HG02571 (cell line): Measurements from ENCODE around the gene INO80.
"Not testable (repeated sequence)": the region's sequence is repeated elsewhere in the genome, so short reads cannot be mapped to it uniquely, and the experiment has no call there.

ENCODE experiments used
- ATAC-seq: cut with Tn5 transposase; IDR thresholded peaks from one replicate; pipeline ENCODE4 v1.9.1; 2021; ENCODE audit warnings: mild to moderate bottlenecking, moderate library complexity; ENCODE audit not compliant: unreplicated experiment

INO80 gene

DNA sequence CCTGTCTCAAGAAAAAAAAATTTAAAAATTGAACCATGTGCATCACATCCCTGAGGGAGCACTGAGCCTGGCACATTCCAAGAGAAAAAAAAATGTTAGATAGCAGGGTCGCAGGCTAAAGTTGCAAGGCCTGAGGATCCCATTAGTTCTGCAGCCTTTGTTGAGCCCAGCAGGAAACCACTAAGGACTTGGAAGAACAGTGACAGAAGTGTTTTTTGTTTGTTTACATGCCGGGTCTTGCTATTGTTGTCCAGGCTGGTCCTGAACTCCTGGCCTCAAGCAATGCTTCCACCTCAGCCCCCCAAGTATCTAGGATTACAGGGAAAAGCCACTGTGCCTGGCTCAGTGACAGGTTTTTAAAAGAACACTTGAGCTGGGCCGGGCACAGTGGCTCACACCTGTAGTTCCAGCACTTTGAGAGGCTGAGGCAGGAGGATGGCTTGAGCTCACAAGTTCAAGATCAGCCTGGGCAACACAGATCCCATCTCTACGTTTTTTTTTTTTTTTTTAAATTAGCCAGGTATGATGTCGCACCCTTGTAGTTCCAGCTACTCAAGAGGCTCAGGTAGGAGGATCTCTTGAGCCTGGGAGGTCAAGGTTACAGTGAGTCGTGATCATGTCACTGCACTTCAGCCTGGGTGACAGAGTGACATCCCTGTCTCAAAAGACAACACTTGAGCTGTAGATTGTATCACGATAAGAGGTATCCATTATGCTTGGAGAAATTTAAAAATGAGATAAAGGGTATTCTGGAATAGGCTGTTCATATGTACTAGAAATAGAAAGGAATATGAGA is 147.6 kb downstream of the INO80 start:
- no peak for ATAC-seq

DNA sequence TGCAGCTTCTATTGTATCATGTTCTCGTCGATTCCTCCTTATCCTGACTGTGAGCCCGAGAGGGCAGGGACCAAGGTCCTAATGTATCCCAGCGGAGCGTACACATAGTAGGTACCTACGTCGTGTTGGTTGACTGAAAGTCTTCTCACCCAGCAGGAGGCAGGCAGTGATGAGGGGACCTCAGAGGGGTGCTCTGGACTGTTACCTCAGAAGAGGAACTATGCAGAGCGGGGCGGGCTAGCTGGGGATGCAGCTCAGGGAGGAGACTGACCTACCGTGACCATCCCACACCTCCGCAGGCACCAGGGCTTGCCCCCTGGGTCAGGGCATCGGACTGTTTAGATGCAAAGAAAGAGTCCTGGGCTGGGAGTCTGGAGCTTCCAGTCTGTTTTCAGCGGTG is 151.4 kb downstream of the INO80 start:
- no peak for ATAC-seq

DNA sequence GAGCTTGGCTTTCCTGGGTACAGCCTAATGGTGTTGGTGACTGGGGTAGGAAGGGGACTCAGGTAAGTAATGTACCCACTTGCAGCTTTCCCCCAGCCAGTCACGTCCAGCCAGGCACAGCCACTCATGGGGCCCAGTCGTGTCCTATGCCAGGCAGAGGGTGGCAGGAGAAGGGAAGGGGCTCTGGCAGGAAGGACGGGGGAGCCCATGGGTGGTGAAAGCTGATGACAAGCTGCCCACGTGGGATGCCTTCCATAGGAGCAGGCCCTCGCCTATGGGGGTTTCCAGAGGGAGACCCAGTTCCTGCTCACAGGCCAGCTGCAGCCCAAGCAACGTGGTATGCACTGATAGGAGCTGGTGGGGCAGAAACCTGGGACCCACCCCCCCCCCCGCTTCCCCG is 152.1 kb downstream of the INO80 start:
- no peak for ATAC-seq

DNA sequence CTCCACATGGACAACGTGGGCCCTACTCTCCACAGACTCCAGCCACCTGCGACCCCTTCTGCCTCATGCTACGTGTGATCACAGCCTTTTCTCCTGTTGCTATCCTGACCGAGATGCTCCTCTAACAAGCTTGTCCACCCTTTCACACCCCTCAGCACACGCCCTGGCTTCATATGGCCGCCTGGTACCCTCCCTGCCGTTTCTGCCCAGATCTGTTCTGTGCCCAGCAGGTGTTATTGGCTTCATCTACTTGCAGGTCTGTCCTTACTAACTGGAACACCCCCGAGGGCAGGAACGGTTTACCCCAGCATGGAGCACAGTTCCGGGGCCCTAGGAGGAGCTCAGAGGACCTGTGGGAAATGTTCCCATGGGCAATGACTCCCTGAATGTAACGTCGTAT is 152.9 kb downstream of the INO80 start:
- ATAC-seq, result no peak

DNA sequence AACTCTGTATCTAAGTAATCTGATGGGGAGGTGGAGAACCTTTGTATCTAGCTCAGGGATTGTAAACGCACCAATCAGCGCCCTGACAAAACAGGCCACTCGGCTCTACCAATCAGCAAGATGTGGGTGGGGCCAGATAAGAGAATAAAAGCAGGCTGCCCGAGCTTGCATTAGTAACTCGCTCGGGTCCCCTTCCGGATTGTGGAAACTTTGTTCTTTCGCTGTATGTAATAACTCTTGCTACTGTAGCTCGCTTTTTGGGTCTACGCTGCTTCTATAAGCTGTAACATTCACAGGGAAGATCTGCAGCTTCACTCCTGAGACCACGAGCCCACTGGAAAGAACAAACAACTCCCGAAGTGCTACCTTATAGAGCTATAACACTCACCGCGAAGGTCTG is 153.8 kb downstream of the INO80 start:
- not testable (repeated sequence) for ATAC-seq

DNA sequence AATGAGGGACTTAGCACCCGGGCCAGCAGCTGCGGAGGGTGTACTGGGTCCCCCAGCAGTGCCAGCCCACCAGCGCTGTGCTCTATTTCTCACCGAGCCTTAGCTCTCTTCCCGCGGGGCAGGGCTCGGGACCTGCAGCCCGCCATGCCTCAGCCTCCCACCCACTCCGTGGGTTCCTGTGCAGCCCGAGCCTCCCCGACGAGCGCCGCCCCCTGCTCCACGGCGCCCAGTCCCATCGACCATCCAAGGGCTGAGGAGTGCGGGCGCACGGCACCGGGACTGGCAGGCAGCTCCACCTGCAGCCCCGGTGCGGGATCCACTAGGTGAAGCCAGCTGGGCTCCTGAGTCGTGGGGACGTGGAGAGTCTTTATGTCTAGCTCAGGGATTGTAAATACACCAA is 154.3 kb downstream of the INO80 start:
- not testable (repeated sequence) for ATAC-seq

DNA sequence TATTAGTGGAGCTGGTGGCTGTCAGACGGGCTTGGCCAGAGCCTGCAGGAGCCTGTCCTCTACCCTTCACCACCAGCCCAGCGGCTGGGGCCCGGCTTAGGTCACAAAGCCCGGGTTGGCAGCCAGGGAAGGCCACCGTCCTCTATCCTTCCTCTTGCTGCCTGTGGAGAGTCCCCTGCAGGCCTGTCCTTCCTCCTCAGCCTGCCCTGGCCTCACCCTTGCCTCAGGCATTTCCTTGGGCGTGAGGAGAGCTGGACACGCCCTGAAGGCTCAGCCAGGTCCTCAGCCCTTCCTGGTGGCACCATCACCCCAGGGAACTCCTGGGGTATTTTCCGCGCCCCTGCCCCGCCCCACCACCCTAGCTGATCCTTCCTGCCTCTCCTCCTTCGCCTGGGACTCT is 155.2 kb downstream of the INO80 start:
- ATAC-seq, result no peak

DNA sequence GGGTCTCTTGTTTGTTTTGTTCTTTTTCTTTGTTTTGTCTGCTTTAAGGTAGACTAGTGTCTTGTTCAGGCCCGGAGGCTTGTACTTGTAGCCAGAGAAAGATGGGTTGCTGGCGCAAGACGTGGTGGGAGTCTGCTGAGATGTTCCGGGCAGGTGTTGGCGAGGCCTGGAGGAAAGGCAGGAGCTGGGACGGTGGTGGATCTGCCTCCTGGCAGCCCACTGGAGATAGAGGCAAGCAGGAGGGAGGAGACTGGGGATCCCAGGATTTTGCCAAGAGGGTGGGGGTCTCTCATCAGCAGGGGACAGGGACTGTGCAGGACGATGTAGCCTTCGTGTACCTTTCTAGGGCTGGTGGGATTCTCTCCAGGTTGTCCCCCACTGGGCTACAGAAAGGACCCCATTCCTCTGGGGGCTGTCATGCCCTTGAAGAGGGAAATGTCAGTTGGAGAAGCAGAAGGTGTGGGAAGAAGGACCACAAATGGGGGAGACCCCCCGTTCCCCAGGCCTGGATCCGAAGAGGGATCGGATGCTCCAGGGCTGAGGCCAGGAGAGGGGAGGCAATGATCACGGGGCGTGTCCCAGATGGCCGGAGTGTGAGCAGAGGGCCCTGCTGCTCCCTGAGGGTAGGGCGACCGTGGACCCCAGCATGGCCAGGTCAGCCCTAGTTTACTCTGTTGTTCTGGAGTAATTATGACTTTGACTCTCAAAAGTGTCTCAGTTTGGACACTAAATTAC is 155.8 kb downstream of the INO80 start:
- no peak for ATAC-seq

DNA sequence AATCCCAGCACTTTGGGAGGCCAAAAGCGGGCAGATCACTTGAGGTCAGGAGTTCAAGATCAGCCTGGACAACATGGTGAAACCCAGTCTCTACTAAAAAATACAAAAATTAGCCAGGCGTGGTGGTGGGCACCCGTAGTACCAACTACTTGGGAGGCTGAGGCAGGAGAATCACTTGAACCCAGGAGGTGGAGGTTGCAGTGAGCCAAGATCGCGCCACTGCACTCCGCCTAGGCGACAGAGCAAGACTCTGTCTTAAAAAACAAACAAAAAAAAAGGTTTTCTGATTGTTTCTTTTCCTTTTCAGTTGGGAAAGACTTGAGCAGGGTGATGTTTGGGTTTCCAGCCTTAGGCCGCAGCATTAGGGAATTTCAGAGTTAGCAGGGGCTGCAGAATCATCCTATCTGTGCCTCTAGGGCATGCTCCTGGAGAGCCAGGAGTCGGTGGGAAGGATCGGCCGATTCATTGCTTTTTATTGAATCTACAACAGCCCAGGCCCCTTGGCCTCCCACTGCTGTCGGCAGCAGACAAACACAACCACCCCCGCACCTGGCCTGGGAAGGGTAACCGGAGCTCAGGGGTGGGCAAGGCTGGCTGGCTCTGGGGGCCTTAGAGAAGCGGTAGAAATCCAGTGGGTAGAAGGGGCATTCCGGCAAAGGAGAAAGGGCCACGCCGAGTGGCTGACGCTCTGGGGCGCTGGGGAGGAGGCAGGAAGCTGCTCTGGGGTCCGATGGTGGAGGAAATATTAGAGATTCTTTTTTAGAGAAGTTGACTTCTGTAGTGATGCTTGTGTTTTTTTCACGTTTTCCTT is 156.5 kb downstream of the INO80 start:
- no peak for ATAC-seq

DNA sequence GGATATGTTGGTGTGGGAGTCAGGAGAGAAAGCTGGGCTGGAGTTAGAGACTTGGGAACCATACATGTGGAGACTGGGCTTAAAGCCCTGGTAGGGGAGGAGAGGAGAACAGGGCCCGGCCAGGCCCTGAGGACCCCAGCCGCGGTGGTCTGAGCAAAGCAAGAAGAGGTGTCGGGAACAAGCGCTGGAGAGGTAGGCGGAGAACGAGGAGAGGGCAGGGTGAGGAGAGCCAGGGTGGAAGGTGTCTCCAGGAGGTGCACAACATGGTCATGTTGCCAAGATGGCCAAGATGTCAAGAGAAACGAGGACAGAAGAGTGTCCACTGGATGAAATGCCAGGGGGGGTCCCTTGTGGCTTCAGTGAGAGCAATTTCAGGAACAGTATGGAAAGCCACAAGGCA is 157.4 kb downstream of the INO80 start:
- no peak for ATAC-seq

DNA sequence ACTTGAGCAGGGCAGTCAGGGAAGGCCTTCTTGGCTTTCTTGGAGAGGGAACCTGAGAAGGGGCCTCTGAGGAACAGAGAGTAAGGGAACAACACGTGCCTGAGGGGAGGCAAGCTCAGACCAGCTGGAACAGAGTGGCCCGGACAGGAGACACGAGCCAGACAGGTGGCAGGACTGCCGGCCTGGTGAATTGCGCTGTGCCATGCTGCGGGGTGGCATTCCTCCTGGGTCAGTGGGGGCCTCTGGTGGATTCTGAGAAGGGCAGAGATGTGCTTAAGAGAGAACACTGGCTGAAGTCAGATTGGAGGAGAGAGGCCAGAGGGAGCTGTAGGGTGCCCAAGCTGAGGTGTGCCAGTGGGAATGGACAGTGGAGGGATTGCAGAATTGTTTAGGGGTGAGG is 157.9 kb downstream of the INO80 start:
- ATAC-seq, result no peak

DNA sequence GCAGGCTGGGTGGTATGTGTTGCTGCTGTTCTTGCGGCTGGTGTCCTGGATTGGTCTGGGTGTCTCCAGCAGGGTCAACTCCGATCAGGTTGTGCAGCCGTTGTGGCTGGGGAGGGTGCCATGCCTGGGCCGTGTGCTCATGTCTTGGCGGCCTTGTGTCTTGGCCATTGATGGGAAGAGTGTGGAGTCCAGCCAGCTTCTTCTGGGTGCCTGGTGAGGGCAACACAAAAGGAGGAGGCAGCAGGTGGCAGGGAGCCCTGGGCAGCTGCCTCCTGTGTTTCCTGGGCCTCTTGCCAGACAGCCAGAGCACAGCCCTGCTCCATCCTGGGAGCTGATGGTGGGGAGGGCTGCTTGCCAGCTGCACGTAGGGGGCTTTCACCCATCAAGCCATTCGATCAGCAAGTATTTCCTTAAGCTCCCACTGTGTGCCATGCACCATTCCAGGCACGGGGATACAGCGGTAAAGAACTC is 158.5 kb downstream of the INO80 start:
- ATAC-seq, result no peak

DNA sequence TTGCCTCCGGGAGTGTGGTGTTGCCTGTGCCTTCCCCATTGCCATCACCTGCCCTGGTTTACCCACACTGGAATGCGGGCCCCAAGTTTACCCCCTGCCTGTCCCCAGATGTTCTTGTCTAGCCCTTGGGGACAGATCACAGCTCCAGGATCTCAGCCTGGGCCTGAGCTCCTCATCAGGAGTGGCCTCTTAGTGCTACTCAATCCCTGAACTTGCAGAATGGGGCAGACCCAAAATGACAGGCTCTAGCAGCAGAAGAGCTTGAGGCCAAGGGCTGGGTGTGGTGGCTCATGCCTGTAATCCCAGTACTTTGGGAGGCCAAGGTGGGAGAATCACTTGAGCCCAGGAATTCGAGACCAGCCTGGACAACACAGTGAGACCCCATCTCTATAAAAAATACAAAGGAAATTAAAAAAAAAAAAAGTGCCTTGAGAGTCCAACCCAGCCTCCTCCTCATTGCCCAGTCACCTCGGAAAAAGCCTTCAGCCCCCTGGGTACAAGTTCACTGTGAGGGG is 159.0 kb downstream of the INO80 start:
- ATAC-seq, result no peak

DNA sequence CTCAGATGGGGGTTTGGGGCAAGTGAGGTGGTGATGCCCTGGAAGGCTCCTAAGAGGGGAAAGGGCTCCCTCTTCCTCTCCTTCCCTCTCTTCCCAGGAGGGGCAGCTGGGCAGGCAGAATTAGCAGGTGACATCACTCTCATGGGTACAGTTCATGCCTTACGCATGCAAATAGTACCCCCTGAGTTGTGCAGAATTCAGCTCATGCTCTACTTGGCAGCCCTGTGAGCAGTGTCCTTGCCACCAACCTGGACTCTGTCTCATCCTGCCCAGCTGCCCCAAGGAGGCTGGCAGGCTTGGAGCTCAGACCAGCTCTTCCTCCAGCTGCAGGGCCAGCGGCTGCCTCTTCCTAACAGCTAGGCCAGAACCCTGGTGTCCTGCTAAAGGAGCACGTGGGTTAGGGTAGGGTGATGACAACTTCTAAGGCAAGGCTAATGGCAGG is 159.5 kb downstream of the INO80 start:
- ATAC-seq, result no peak

DNA sequence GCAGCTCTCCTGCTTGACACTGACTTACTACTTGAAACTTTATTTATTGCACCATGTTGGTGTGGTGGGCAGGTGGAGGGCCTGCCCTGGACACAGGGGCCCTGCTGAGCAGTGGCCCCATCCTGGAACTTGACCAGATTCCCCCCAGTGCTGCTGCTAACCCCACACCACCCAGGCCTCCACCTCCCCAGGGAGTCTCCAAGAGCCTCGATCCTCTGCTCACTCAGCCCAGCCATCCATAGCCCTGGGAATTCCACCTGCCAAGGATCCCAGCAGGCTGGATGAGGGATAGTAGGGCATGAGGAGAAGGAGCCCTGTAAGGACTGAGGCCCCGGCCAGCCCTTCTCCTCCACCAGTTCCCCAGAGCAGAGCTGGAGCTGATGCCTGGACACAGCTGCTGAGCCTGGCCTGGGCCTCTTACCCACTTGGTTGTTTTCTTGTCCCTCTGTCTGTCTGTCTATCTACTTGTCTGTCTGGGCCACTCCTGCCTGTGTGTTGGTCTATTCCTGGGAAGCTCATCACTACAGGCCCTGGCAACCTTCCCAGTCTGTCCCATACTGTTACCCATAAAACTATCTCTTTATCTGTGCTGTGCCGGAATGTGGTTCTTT is 160.0 kb downstream of the INO80 start:
- no peak for ATAC-seq

DNA sequence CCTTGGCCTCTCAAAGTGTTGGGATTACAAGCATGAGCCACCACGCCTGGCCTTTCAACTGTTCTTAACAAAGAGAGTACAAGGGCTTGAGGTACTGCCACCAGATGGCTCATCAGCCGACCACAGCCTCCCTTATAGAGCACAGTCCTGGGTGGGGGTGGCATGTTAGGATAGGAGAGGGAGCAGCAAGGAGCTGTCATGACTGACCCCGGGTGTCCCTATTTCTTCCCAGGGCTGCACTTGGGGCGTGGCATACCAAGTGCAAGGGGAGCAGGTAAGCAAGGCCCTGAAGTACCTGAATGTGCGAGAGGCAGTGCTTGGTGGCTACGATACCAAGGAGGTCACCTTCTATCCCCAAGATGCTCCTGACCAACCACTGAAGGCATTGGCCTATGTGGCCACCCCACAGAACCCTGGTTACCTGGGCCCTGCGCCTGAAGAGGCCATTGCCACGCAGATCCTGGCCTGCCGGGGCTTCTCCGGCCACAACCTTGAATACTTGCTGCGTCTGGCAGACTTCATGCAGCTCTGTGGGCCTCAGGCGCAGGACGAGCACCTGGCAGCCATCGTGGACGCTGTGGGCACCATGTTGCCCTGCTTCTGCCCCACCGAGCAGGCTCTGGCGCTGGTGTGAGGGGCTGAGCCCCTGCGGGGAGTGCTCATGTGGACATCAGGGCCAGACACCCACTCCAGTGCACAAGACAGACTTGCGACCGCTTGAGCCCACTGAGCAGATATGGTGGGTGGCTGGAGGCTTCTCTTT is 160.8 kb downstream of the INO80 start:
- no peak for ATAC-seq

DNA sequence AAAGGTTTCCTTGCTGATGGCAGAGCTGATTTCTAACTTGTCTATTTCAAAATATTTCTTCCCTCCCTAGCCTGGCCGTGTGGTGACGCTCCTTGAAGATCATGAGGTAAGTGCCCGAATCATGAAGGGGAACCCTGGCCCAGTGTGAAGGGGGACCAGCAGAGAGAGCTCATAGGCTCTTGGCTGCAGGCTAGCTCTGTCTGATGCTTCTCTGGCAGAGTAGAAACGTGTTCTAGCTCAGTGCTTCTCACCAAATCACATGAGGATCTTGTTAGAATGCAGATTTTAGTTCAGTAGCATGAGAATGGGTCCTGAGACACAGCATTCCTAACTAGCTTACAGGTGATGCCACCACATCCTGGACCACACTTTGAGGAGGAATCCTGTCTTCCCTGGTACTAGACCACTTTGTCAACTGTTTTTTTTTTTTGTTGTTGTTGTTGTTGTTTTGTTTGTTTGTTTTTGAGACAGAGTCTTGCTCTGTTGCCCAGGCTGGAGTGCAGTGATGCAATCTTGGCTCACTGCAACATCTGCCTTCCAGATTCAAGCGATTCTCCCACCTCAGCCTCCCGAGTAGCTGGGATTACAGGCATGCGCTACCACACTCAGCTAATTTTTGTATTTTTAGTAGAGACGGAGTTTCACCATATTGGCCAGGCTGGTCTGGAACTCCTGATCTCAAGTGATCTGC is 161.8 kb downstream of the INO80 start:
- not testable (repeated sequence) for ATAC-seq

DNA sequence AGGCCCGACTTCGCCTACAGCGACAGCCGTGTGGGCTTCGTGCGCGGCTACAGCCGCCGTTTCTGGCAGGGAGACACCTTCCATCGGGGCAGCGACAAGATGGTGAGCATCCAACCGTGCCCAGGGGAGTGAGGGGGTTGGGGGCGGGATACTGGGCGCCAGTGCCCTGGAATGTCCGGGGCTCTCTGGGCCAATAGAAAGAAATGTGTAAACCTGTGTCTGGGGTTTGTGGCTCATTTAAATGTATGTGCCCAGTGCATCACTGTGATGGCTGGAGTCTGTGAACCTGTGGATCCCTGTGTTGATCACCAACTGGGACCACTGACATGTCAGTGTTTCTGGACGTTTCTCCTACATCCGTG is 162.4 kb downstream of the INO80 start:
- peak; percentile 1 for ATAC-seq

DNA sequence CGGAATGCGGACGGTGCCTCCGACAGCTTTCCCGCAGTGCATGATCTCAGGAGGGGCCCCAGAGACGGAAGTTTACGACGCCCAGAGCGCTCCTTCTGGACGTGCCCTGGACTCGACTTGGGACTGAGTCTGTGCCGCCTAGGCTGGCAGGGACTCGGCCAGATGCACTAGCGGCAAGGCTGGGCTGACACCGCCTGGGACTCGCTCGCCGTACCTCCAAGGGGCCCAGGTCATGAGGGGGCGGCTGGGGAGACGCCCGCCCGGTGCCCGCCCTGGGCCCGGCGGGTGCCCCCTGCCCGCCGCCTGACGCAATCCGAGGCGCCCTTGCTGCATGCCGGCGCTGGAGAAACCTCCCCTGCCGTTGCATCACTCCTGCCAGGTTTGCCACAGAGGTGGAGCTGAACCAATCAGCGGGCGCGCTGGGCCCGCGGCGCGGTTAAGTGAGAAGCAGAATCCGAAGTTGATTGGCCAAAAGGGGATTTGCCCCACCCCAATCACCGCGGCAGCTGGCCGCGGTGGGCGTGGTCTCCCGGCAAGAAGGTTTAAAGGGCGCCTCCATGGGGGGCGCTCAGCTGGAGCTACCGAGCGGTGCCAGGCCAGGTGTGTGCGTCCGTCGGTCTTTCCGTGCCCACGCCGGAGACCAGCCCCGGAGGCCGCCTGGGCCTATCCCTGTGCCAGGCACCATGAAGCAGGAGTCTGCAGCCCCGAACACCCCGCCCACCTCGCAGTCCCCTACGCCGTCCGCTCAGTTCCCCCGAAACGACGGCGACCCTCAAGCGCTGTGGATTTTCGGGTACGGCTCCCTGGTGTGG is 163.0 kb downstream of the INO80 start, which contains the start of gene CHAC1:
Gene CHAC1 (plus strand): TSS at position 571 of the 812 bp plus-strand sequence. CDS start 113 bp downstream, at position 684.
- ATAC-seq, result peak; percentile 82
